H7 (cell line): Measurements from ENCODE around the gene OR5K4. TPM values are rescaled to one million over a fixed set of nuclear protein-coding genes. Genes with fewer than 3 reads are reported as not detected.

Experiments used
- DNase-seq: peaks from one replicate; pipeline ENCODE4 v3.0.0; 2012
- H3K27me3 ChIP-seq: 2 replicates; pipeline ENCODE4 v1.6.0; 2011; ENCODE audit warnings: mild to moderate bottlenecking, low read length; ENCODE audit not compliant: control insufficient read depth, insufficient read depth
- H3K36me3 ChIP-seq: replicated peaks from 2 replicates; pipeline ENCODE4 v1.5.1; 2011; ENCODE audit warnings: low read length; ENCODE audit not compliant: control insufficient read depth, insufficient read depth
- H3K4me3 ChIP-seq: 2 replicates; pipeline ENCODE4 v1.5.1; 2011; ENCODE audit warnings: low read depth, mild to moderate bottlenecking, control low read depth, low read length, moderate library complexity; ENCODE audit not compliant: insufficient read depth
- total RNA-seq: library from RNA; depleted of rRNA; stranded (reverse); fragments of >200 nt; shearing (Covaris generic); gene quantifications from 2 replicates; pipeline ENCODE4 v1.2.3, GENCODE V29; 2014; rRNA removed

Gene OR5K4
- total RNA-seq, 1 experiment from 2014 or later: not detected

DNA sequence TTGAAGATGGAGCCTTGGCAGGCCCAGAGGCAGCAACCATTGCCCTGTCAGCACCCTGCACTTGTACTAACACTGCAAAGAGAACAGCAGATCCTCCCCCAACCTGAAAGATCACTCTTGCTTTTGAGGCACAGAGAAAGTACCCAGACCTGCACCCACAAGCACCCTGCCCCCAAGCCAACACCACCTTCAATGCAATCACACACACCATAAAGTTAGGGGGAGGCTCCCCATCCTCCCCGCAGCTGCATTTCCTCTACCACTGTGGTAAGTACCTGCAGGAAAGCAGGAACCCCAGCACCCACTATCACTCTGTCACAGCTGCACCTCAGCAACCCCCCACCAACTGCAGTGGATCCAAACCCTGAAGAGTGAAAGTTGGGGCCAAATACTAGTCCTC lies 48.9 kb downstream of the OR5K4 start:
- Histone ChIP-seq H3K27me3 (no peaks in the 10 kb centered on the region), H3K4me3 (no peak overlapping the region), H3K36me3 (no peaks in the 10 kb centered on the region)
- no peak for DNase-seq

DNA sequence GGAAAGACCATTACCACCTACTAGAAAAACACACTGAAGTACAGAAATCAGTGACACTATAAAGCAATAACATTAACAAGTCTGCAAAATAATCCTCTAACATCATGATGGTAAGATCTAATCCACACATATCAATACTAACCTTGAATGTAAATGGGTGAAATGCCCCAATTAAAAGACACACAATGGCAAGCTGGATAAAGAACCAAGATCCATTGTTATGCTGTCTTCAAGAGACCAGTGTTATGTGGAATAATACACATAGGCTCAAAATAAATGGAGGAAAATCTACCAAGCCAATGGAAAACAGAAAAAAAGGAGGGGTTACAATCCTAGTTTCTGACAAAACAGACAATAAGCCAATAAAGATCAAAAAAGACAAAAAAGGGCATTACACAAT lies 50.4 kb downstream of the OR5K4 start:
- Histone ChIP-seq H3K36me3 (no peaks in the 10 kb centered on the region), H3K27me3 (no peaks in the 10 kb centered on the region)
- no peak for DNase-seq

More for the DNA sequence above, 50.4 kb downstream of the OR5K4 start:
- H3K4me3 ChIP-seq: no peak overlapping the region

Other genes starting within 250 kb of the OR5K4 start
- gene OR5H1, start 223.1 kb upstream of the OR5K4 start, total RNA-seq: not detected in 2 replicates
- gene OR5H14, start 206.4 kb upstream of the OR5K4 start, total RNA-seq: not detected in 2 replicates
- not detected in 2 replicates for gene OR5H15, start 187.2 kb upstream of the OR5K4 start, total RNA-seq
- not detected in 2 replicates for gene OR5H6, start 89.6 kb upstream of the OR5K4 start, total RNA-seq
- gene OR5H2, start 71.3 kb upstream of the OR5K4 start, total RNA-seq: not detected in 2 replicates
- not detected in 2 replicates for gene OR5K3, start 36.8 kb downstream of the OR5K4 start, total RNA-seq
- not detected in 2 replicates for gene OR5K1, start 109.3 kb downstream of the OR5K4 start, total RNA-seq
- gene OR5K2, start 143.8 kb downstream of the OR5K4 start, total RNA-seq: not detected in 2 replicates
- 55.2 and 58.1 TPM in 2 replicates for gene CLDND1, start 169.0 kb downstream of the OR5K4 start, total RNA-seq
- not detected in 2 replicates for gene GPR15, start 178.1 kb downstream of the OR5K4 start, total RNA-seq
- 36.6 and 39.4 TPM in 2 replicates for gene CPOX, start 239.8 kb downstream of the OR5K4 start, total RNA-seq